CD4-positive, alpha-beta memory T cell (primary cell): ENCODE results near the gene SCFD2. TPM values are rescaled to one million over a fixed set of nuclear protein-coding genes. Genes with fewer than 3 reads are reported as not detected.

ENCODE experiments used
- CTCF ChIA-PET: fragments of 350-600 bp; sonication (Branson Sonifier 250); formaldehyde crosslinking; loops from one replicate; lab custom pipeline; 2021; ENCODE audit warnings: inconsistent platforms; ENCODE audit not compliant: partially characterized antibody; lab: Charles Lee
- POLR2A ChIA-PET: fragments of 350-600 bp; sonication (Branson Sonifier 250); formaldehyde crosslinking; loops from one replicate; lab custom pipeline; 2021; ENCODE audit not compliant: partially characterized antibody; lab: Charles Lee
- DNase-seq, 5 donors: peaks; one replicate each; pipeline versions ENCODE4 v3.0.0 to v3.0.0-alpha.2; 2020 to 2022; ENCODE audit warnings: mixed read lengths in 1 of 5
- H3K27ac ChIP-seq: one replicate; pipeline ENCODE4 v1.7.0; 2013; ENCODE audit warnings: low read depth, low read length
- H3K27me3 ChIP-seq: 2 replicates; pipeline ENCODE4 v1.7.0; 2013; ENCODE audit warnings: mild to moderate bottlenecking, low read length, moderate library complexity; ENCODE audit not compliant: insufficient read depth
- H3K36me3 ChIP-seq: 2 replicates; pipeline ENCODE4 v1.7.0; 2013; ENCODE audit warnings: mild to moderate bottlenecking, low read length, moderate library complexity; ENCODE audit not compliant: insufficient read depth
- H3K4me1 ChIP-seq: 2 replicates; pipeline ENCODE4 v1.7.0; 2013; ENCODE audit warnings: mild to moderate bottlenecking, low read length, moderate library complexity; ENCODE audit not compliant: insufficient read depth
- H3K4me3 ChIP-seq, 2 donors: one replicate each; pipeline ENCODE4 v1.7.0; 2013; ENCODE audit warnings: low read length in 2 of 2, mild to moderate bottlenecking in 1 of 2
- H3K9me3 ChIP-seq, 2 donors: one replicate each; pipeline ENCODE4 v1.7.0; 2013; ENCODE audit warnings: low read length in 2 of 2, control low read depth in 1 of 2; ENCODE audit not compliant: control insufficient read depth in 1 of 2
- H3K27ac Mint-ChIP-seq, 7 donors: one replicate each; pipeline ENCODE4 v1.8.0; 2020 to 2021; ENCODE audit warnings: mixed read lengths in 7 of 7, mild to moderate bottlenecking in 6 of 7, inconsistent platforms in 3 of 7, moderate library complexity in 3 of 7
- H3K27me3 Mint-ChIP-seq, 2 donors: one replicate each; pipeline ENCODE4 v1.8.0; 2020 to 2021; ENCODE audit warnings: mixed read lengths in 2 of 2
- H3K36me3 Mint-ChIP-seq, 2 donors: one replicate each; pipeline ENCODE4 v1.8.0; 2020 to 2021; ENCODE audit warnings: mixed read lengths in 2 of 2, inconsistent platforms in 1 of 2, mild to moderate bottlenecking in 1 of 2
- H3K4me1 Mint-ChIP-seq, 4 donors: one replicate each; pipeline ENCODE4 v1.8.0; 2020 to 2021; ENCODE audit warnings: mixed read lengths in 4 of 4, mild to moderate bottlenecking in 1 of 4
- H3K4me3 Mint-ChIP-seq, 8 donors: one replicate each; pipeline ENCODE4 v1.8.0; 2020 to 2021; ENCODE audit warnings: mixed read lengths in 8 of 8, mild to moderate bottlenecking in 7 of 8, moderate library complexity in 6 of 8, inconsistent platforms in 3 of 8
- H3K9me3 Mint-ChIP-seq, 8 donors: one replicate each; pipeline ENCODE4 v1.8.0; 2020 to 2021; ENCODE audit warnings: mixed read lengths in 8 of 8, mild to moderate bottlenecking in 5 of 8, inconsistent platforms in 3 of 8, moderate library complexity in 1 of 8
- intact Hi-C: fragments of 100-400 bp; cut with micrococcal nuclease; formaldehyde crosslinking; loops from one replicate; pipeline ENCODE4 v1.15.1; 2023
- polyA plus RNA-seq, 2 donors: library from polyadenylated mRNA; unstranded; fragments of 300-500 nt; fragmentation: Illumina TruSeq; gene quantifications; one replicate each; pipeline ENCODE4 v1.2.3, GENCODE V29; 2021
- total RNA-seq, 2 experiments: library from RNA; stranded (reverse); gene quantifications; one replicate each; pipeline ENCODE4 v1.2.3, GENCODE V29; 2021

SCFD2 gene
- total and polyA plus RNA-seq, 4 experiments from 2014 or later = 12.4 to 21.2 (median 13.5) TPM

DNA sequence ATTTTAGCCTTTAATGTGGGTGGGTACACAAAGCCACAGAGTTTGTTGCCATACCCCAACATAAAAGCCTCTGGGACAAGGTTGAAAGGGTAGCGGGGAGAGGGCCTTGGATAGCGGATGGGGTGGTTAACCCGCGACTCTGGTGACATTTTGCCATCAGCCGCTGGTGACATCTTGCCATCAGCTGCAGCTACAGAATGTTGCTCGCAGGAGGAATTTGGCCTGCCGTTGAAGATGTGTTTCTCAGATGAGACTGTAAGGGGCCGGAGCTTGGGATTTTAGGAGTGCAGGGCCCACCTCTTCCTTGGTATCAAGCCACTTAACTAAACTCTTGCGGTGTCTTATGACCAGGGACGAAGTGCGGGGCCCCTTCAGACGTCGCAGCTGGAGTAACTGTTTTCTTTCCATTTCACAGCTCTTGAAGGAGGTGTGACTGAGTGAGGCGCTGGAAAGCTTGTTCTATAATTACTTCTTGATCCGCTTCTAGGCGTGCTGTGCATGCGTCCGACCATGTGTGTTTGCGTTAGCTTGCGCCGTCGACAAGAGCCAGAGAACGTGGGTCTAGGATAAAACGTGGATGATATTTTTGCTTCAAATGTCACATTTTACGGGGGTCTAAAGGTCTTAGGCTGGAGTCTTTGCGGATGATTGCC, 504.6 kb downstream of the SCFD2 start:
- POLR2A ChIA-PET = interaction anchor here (0.9 to 1.0 kb wide), 2 partner anchors 148 to 149 kb away, joined by 3 read pairs; no protein-coding TSS in a partner anchor
- Histone ChIP-seq H3K4me3 (peak overlapping the region in 1 of 2 donors; percentile 51), H3K36me3 (no peaks in the 10 kb centered on the region), H3K27me3 (peaks cover 7% of the 10 kb centered on the region), H3K9me3 (no peaks in the 10 kb centered on the region), H3K4me1 (peaks cover 13% of the 10 kb centered on the region), H3K27ac (no peak overlapping the region)
- peaks cover 3 to 11% (median 6%) of the 10 kb centered on the region in 4 donors for H3K4me1 Mint-ChIP-seq
- peak overlapping the region; percentile 80 to 86 (median 82) for H3K4me3 Mint-ChIP-seq
- peaks cover 24 to 38% of the 10 kb centered on the region in 2 donors for H3K27me3 Mint-ChIP-seq
- CTCF ChIA-PET = interaction anchor here (0.7 to 1.0 kb wide), 3 partner anchors 16 to 51 kb away, joined by 3 read pairs; no protein-coding TSS in a partner anchor
- peak overlapping the region in 2 of 7 donors; percentile 36 to 71 for H3K27ac Mint-ChIP-seq
- no peak for DNase-seq
- peaks cover 0 to 1% of the 10 kb centered on the region in 2 donors for H3K36me3 Mint-ChIP-seq
- intact Hi-C loops = loop anchor here (5.0 kb wide), 2 partner anchors 204 to 1019 kb away; partner anchors contain the start of genes DCUN1D4 and USP46
- H3K9me3 Mint-ChIP-seq = peaks cover 0 to 10% (median 6%) of the 10 kb centered on the region in 8 donors

DNA sequence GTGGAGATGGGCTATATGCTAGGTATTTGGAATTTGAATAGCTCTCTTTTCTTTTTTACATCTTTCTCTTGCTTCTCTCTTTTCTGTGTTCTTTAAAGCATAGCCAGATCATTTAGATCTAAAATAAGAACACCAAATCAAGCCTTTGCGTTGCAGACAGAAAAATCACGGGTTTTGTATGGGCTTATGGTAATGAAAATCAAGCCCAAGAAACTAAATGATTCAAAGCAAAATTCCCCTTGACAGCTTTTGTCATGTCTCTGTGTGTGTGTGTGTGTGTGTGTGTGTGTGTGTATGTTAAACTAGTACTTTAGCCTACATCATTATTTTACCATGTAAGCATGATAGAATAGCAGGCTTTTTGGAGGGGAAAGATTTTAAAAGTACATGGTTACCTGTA, 505.5 kb downstream of the SCFD2 start:
- Mint-ChIP-seq H3K27ac (no peak overlapping the region), H3K36me3 (peaks cover 0 to 1% of the 10 kb centered on the region in 2 donors), H3K4me1 (peaks cover 3 to 11% (median 6%) of the 10 kb centered on the region in 4 donors), H3K9me3 (peaks cover 0 to 10% (median 6%) of the 10 kb centered on the region in 8 donors), H3K4me3 (peak overlapping the region in 1 of 8 donors; percentile 39), H3K27me3 (peaks cover 24 to 40% of the 10 kb centered on the region in 2 donors)
- intact Hi-C loops = loop anchor here (5.0 kb wide), 2 partner anchors 203 to 1018 kb away; partner anchors contain the start of genes DCUN1D4 and USP46
- Histone ChIP-seq H3K9me3 (no peaks in the 10 kb centered on the region), H3K27me3 (peaks cover 7% of the 10 kb centered on the region), H3K27ac (no peak overlapping the region), H3K36me3 (no peaks in the 10 kb centered on the region), H3K4me1 (peaks cover 13% of the 10 kb centered on the region), H3K4me3 (no peak overlapping the region)
- no peak for DNase-seq
- ChIA-PET CTCF (no interaction called here), POLR2A (no interaction called here)

DNA sequence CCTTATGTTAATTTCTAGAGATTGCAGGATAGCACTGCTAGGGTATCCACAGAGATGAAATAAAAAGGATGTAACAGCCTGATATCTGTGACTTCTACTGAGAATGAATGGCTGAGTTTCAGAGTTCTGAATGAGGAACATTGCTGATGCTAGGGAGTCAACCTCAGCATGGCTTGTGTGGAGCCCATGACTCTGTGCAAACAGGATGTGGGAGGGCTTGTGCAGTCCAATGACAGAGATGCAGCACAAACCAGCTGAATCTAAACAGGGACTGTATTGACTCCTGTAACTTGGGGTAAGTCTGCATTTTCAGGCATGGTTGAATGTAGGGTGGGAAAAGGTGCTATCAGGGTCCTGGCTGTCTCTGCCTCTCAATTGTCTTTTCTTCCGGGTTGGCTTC, 509.1 kb downstream of the SCFD2 start:
- Mint-ChIP-seq H3K9me3 (peaks cover 0 to 10% (median 6%) of the 10 kb centered on the region in 8 donors), H3K36me3 (peaks cover 0 to 1% of the 10 kb centered on the region in 2 donors), H3K4me1 (peaks cover 3 to 11% (median 6%) of the 10 kb centered on the region in 4 donors), H3K4me3 (no peak overlapping the region), H3K27ac (no peak overlapping the region), H3K27me3 (peaks cover 24 to 37% of the 10 kb centered on the region in 2 donors)
- H3K36me3 ChIP-seq = no peaks in the 10 kb centered on the region
- H3K4me3 ChIP-seq = no peak overlapping the region
- no peak overlapping the region for H3K27ac ChIP-seq
- intact Hi-C loops = no loop called here
- CTCF ChIA-PET = no interaction called here
- H3K4me1 ChIP-seq = peaks cover 7% of the 10 kb centered on the region
- POLR2A ChIA-PET = no interaction called here
- DNase-seq = no peak
- no peaks in the 10 kb centered on the region for H3K9me3 ChIP-seq
- peaks cover 7% of the 10 kb centered on the region for H3K27me3 ChIP-seq

DNA sequence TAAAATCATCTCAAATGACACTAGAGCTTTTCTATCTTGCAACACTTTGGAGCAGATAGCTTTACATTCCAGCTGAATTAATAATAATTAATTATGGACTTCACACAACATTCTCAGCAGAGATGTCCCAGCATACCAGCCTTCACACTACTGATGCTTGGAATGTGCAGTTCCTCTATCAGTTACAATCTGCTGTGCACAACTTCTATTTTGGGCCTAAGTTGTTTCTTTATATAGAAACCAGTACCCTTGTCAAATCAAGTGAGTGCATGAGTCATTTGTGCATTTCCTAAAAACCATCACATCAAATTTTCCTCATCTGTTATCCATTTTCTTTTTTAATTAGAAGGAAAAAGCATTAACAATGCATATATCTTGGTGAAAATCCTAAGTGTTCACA, 512.5 kb downstream of the SCFD2 start:
- H3K27me3 Mint-ChIP-seq = peaks cover 4 to 15% of the 10 kb centered on the region in 2 donors
- CTCF ChIA-PET = interaction anchor here (0.9 kb wide), 1 partner anchor 58 kb away, joined by 3 read pairs; no protein-coding TSS in a partner anchor
- POLR2A ChIA-PET = no interaction called here

DNA sequence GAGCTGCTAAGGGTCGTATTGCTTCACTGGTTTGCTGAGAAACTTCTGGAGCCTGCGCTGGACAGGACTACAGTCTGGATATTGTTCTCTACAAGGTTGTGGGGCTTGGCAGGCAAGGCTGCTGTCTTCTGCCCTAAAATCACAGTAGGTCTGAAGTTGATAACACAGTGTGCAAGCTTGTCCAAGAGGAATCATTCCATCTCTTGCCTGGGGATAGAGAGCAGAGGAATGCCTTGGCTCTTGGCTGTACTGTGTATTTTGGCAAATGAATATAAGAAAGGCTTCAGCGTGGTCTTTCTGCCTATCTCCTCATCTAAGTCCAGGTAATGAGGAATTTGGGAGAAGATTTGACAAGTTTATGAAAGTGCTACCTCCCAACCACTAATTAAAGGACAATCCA, 513.1 kb downstream of the SCFD2 start:
- no peak for DNase-seq
- CTCF ChIA-PET = interaction anchor here (0.9 kb wide), 1 partner anchor 59 kb away, joined by 3 read pairs; no protein-coding TSS in a partner anchor
- Mint-ChIP-seq H3K27ac (no peak overlapping the region), H3K9me3 (peaks cover 0 to 5% (median 2%) of the 10 kb centered on the region in 8 donors), H3K4me1 (no peaks in the 10 kb centered on the region), H3K4me3 (no peak overlapping the region), H3K27me3 (peaks cover 4 to 14% of the 10 kb centered on the region in 2 donors), H3K36me3 (peaks cover 0 to 1% of the 10 kb centered on the region in 2 donors)
- no peaks in the 10 kb centered on the region for H3K9me3 ChIP-seq
- POLR2A ChIA-PET = no interaction called here
- H3K27ac ChIP-seq = no peak overlapping the region
- no peaks in the 10 kb centered on the region for H3K36me3 ChIP-seq
- intact Hi-C loops = no loop called here
- H3K4me3 ChIP-seq = no peak overlapping the region
- no peaks in the 10 kb centered on the region for H3K4me1 ChIP-seq
- no peaks in the 10 kb centered on the region for H3K27me3 ChIP-seq

More for the DNA sequence above, 512.5 kb downstream of the SCFD2 start:
- H3K9me3 ChIP-seq = no peaks in the 10 kb centered on the region
- Mint-ChIP-seq H3K36me3 (peaks cover 0 to 1% of the 10 kb centered on the region in 2 donors), H3K4me3 (no peak overlapping the region), H3K9me3 (peaks cover 0 to 9% (median 6%) of the 10 kb centered on the region in 8 donors), H3K4me1 (no peaks in the 10 kb centered on the region), H3K27ac (no peak overlapping the region)
- H3K4me1 ChIP-seq = no peaks in the 10 kb centered on the region
- no peak for DNase-seq
- H3K4me3 ChIP-seq = no peak overlapping the region
- no peaks in the 10 kb centered on the region for H3K36me3 ChIP-seq
- H3K27me3 ChIP-seq = no peaks in the 10 kb centered on the region
- no peak overlapping the region for H3K27ac ChIP-seq
- intact Hi-C loops = no loop called here

DNA sequence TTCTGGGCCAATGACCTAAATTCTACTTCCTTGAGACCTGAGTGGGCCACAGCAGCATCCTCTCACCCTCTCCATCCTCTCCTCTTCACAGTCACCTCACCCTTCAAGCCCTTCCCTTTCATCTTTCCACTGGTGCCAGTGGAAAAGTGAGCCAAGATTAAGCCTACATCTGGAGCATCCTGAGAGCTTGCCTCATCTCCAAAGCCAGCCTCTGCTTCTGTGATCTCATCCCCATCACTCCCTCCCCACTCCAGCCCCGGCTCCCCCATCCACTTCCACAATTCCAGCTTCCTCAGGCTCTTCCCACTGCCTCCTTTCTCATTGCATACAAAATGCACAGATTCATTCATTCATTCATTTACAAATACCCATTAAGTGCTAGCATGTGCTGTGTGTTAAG, 513.8 kb downstream of the SCFD2 start:
- no peaks in the 10 kb centered on the region for H3K4me1 ChIP-seq
- no peaks in the 10 kb centered on the region for H3K36me3 ChIP-seq
- H3K36me3 Mint-ChIP-seq = no peaks in the 10 kb centered on the region
- H3K27ac Mint-ChIP-seq = no peak overlapping the region
- no peak for DNase-seq
- ChIA-PET CTCF (no interaction called here), POLR2A (no interaction called here)
- no peaks in the 10 kb centered on the region for H3K4me1 Mint-ChIP-seq
- H3K27me3 ChIP-seq = no peaks in the 10 kb centered on the region
- no peak overlapping the region for H3K4me3 Mint-ChIP-seq
- intact Hi-C loops = no loop called here
- no peak overlapping the region for H3K4me3 ChIP-seq
- peaks cover 0 to 2% (median 0%) of the 10 kb centered on the region in 8 donors for H3K9me3 Mint-ChIP-seq
- H3K27me3 Mint-ChIP-seq = peaks cover under 1 to 7% of the 10 kb centered on the region in 2 donors
- no peak overlapping the region for H3K27ac ChIP-seq
- no peaks in the 10 kb centered on the region for H3K9me3 ChIP-seq

DNA sequence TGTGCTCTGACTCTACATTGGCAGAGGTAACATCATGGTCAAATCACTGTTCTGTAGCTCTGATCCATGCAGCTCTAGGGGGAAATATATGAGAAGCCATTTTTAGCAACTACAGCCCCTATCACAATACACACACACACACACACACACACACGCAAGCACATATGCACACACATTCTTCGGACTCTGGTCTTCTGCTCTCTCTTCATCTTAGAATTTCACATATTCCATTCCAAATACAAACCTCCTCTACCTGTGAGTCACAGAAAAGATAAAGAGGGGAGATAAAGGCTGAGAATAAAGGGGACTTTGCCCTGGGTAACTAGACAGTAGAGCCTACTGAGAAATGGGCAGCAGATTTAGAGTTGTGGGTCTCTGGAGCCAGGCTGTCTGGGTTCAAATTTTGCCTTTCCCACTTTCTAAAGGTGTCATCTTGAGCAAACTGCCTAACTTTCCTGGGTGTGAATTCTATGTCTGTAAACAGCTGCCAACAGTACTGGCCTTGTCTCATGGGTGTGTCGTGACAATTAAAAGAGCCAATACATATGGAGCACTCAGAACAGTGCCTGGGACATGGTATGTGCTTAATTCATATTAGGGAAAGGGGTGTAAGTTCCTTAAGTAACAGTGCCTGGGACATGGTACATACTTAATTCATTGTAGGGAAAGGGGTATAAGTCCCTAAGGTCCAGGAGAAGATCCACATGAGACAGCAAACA, 515.3 kb downstream of the SCFD2 start:
- intact Hi-C loops = no loop called here
- H3K9me3 ChIP-seq = no peaks in the 10 kb centered on the region
- CTCF ChIA-PET = no interaction called here

More for the DNA sequence above, 515.3 kb downstream of the SCFD2 start:
- Histone ChIP-seq H3K27ac (no peak overlapping the region), H3K4me3 (no peak overlapping the region), H3K27me3 (no peaks in the 10 kb centered on the region), H3K4me1 (no peaks in the 10 kb centered on the region), H3K36me3 (no peaks in the 10 kb centered on the region)
- Mint-ChIP-seq H3K4me3 (no peak overlapping the region), H3K27ac (no peak overlapping the region), H3K9me3 (peaks cover 0 to 2% (median 0%) of the 10 kb centered on the region in 8 donors), H3K36me3 (no peaks in the 10 kb centered on the region), H3K4me1 (no peaks in the 10 kb centered on the region), H3K27me3 (peaks cover 0 to 2% of the 10 kb centered on the region in 2 donors)
- POLR2A ChIA-PET = no interaction called here
- no peak for DNase-seq
